K562 (cell line): Measurements from ENCODE around the gene NECTIN2. TPM values are rescaled to one million over a fixed set of nuclear protein-coding genes. Genes with fewer than 3 reads are reported as not detected.
A peak's percentile ranks its signal among the peaks of the same experiment; 100 is the strongest.

Experiments
- ATAC-seq: fragments of 200-7000 bp; cut with Tn5 transposase; 3 replicates; pipeline ENCODE4 v1.9.1; 2020; ENCODE audit warnings: moderate library complexity
- BruUV-seq: library from RNA; stranded (reverse); fragments of 400-500 nt; replicated peaks from 2 replicates; lab custom pipeline; 2021; lab: Mats Ljungman, UMichigan
- CTCF ChIA-PET: fragments of 300-600 bp; formaldehyde crosslinking; extraction: SDS; loops from one replicate; lab custom pipeline; 2021; ENCODE audit warnings: low intra/inter-chr PET ratio; lab: Yijun Ruan, JAX
- POLR2A ChIA-PET: fragments of 300-600, 350-650 bp; sonication (Branson Sonifier 250); formaldehyde crosslinking; extraction: SDS; loops from one replicate; lab custom pipeline; 2021; ENCODE audit warnings: antibody characterized with exemption, inconsistent platforms; lab: Yijun Ruan, JAX
- DNase-seq, 4 experiments: peaks; one replicate each; pipeline versions ENCODE4 v3.0.0 to v3.0.0-alpha.2; 2011 to 2018; ENCODE audit warnings: low spot score in 3 of 4, mixed read lengths in 3 of 4; ENCODE audit errors: extremely low read depth in 1 of 4
- FAIRE-seq: peaks from 2 replicates; lab custom pipeline; 2011; peaks lifted over from hg19 to GRCh38; lab: Jason Lieb, UNC
- H2AFZ ChIP-seq: 2 replicates; pipeline ENCODE4 v1.6.0; 2011; ENCODE audit warnings: low read depth, low read length, control low read depth, inconsistent platforms
- H3K27ac ChIP-seq: fragments of 200-600 bp; 3 replicates; pipeline ENCODE4 v1.8.0; 2011; ENCODE audit warnings: low read depth, mild to moderate bottlenecking, control low read depth, inconsistent platforms, low read length, moderate library complexity, mixed read lengths; ENCODE audit errors: extremely low read depth
- H3K27me3 ChIP-seq, 2 experiments: fragments of 300-600 bp in 1 of 2; 2 replicates in 1 of 2; 3 replicates in 1 of 2; pipeline versions ENCODE4 v1.6.0 to v1.8.0; 2011; ENCODE audit warnings: inconsistent platforms in 2 of 2, low read length in 2 of 2, mild to moderate bottlenecking in 1 of 2, mixed read lengths in 1 of 2, moderate library complexity in 1 of 2; ENCODE audit not compliant: control insufficient read depth in 2 of 2, insufficient read depth in 2 of 2
- H3K36me3 ChIP-seq: fragments of 300-600 bp; 3 replicates; pipeline ENCODE4 v1.8.0; 2011; ENCODE audit warnings: mild to moderate bottlenecking, low read length, inconsistent platforms; ENCODE audit not compliant: control insufficient read depth, insufficient read depth
- H3K4me1 ChIP-seq, 2 experiments: fragments of 200-600 bp in 1 of 2; replicated peaks in 1 of 2; 2 replicates in 1 of 2; 3 replicates in 1 of 2; pipeline versions ENCODE4 v1.5.1 to v1.8.0; 2011; ENCODE audit warnings: inconsistent platforms in 2 of 2, low read length in 2 of 2, mild to moderate bottlenecking in 1 of 2, mixed read lengths in 1 of 2, moderate library complexity in 1 of 2; ENCODE audit not compliant: control insufficient read depth in 2 of 2, insufficient read depth in 2 of 2
- H3K4me2 ChIP-seq: 2 replicates; pipeline ENCODE4 v1.6.1; 2011; ENCODE audit warnings: low read length, control low read depth, inconsistent platforms, mixed read lengths; ENCODE audit not compliant: insufficient read depth
- H3K4me3 ChIP-seq: fragments of 200-600 bp; sonication (generic), shearing (Covaris generic); 2 replicates; pipeline ENCODE4 v1.5.1; 2016; ENCODE audit warnings: control low read depth, inconsistent platforms
- H3K79me2 ChIP-seq: fragments of 200-600 bp; 3 replicates; pipeline ENCODE4 v1.8.0; 2011; ENCODE audit warnings: low read length, inconsistent platforms; ENCODE audit not compliant: control insufficient read depth, insufficient read depth
- H3K9ac ChIP-seq, 2 experiments: 2 replicates each; pipeline versions ENCODE4 v1.6.0 to v1.6.1; 2011; ENCODE audit warnings: low read depth in 2 of 2, low read length in 2 of 2, control low read depth in 1 of 2, inconsistent platforms in 1 of 2, mild to moderate bottlenecking in 1 of 2, mixed read lengths in 1 of 2; ENCODE audit not compliant: insufficient read depth in 1 of 2
- H3K9me1 ChIP-seq: one replicate; pipeline ENCODE4 v1.6.0; 2011; ENCODE audit warnings: inconsistent platforms, mild to moderate bottlenecking, low read length, moderate library complexity; ENCODE audit not compliant: control insufficient read depth, insufficient read depth
- H3K9me3 ChIP-seq: replicated peaks from 2 replicates; pipeline ENCODE4 v1.5.1; 2011; ENCODE audit warnings: low read depth, low read length, inconsistent platforms; ENCODE audit not compliant: control insufficient read depth, insufficient read depth
- H4K20me1 ChIP-seq: replicated peaks from 2 replicates; pipeline ENCODE4 v1.6.1; 2011; ENCODE audit warnings: low read length, inconsistent platforms, mixed read lengths; ENCODE audit not compliant: control insufficient read depth, insufficient read depth
- BCOR ChIP-seq: fragments of 450-650 bp; IDR thresholded peaks from 2 replicates; pipeline ENCODE4 v1.6.1; 2016
- C11orf30 ChIP-seq: fragments of 450-650 bp; IDR thresholded peaks from 2 replicates; pipeline ENCODE4 v1.6.1; 2016; ENCODE audit warnings: low read depth, mild to moderate bottlenecking
- CREB3L1 ChIP-seq: fragments of 450-650 bp; IDR thresholded peaks from 2 replicates; pipeline ENCODE4 v1.6.1; 2014; ENCODE audit warnings: low read depth, mild to moderate bottlenecking, moderate library complexity, borderline replicate concordance
- CTCF ChIP-seq, 3 experiments: IDR thresholded peaks in 2 of 3; conservative IDR thresholded peaks in 1 of 3; 2 replicates each; pipeline ENCODE4 v1.5.1; 2011 to 2012; ENCODE audit warnings: low read length in 3 of 3, mild to moderate bottlenecking in 3 of 3, control low read depth in 2 of 3, improper control_type of control experiment in 1 of 3, inconsistent platforms in 1 of 3, low read depth in 1 of 3, mixed read lengths in 1 of 3, moderate library complexity in 1 of 3; ENCODE audit not compliant: insufficient read depth in 2 of 3
- CTCFL ChIP-seq: IDR thresholded peaks from 2 replicates; pipeline ENCODE4 v1.6.1; 2011; ENCODE audit warnings: borderline replicate concordance, low read depth, mild to moderate bottlenecking, moderate library complexity, low read length; ENCODE audit not compliant: insufficient read depth, poor library complexity, severe bottlenecking
- FOXJ3 ChIP-seq: sonication (generic); formaldehyde crosslinking; IDR thresholded peaks from 2 replicates; pipeline ENCODE4 v1.4.0; 2020; ENCODE audit warnings: mild to moderate bottlenecking, missing genetic modification reagents
- GATA2 ChIP-seq: sonication (generic); formaldehyde crosslinking; IDR thresholded peaks from 2 replicates; pipeline ENCODE4 v1.4.0; 2020; ENCODE audit warnings: mild to moderate bottlenecking, missing genetic modification reagents
- HDAC6 ChIP-seq: IDR thresholded peaks from 2 replicates; pipeline ENCODE4 v1.6.1; 2012; ENCODE audit warnings: low read depth, mild to moderate bottlenecking, control low read depth, inconsistent platforms, low read length, moderate library complexity
- KAT2B ChIP-seq: IDR thresholded peaks from one replicate; pipeline ENCODE4 v1.6.1; 2012; ENCODE audit warnings: low read depth, mild to moderate bottlenecking, control low read depth, inconsistent platforms, low read length, moderate library complexity
- KAT7 ChIP-seq: sonication (generic); formaldehyde crosslinking; IDR thresholded peaks from 2 replicates; pipeline ENCODE4 v1.8.0; 2022; ENCODE audit warnings: missing genetic modification reagents, mild to moderate bottlenecking, borderline replicate concordance
- KDM4B ChIP-seq, 2 experiments: fragments of 450-650 bp in 1 of 2; sonication (generic) in 1 of 2; IDR thresholded peaks; 2 replicates each; pipeline ENCODE4 v1.6.1; 2016 to 2017; ENCODE audit warnings: borderline replicate concordance in 2 of 2, antibody characterized with exemption in 1 of 2, low read depth in 1 of 2, mild to moderate bottlenecking in 1 of 2
- NCOA6 ChIP-seq: fragments of 450-650 bp; IDR thresholded peaks from 2 replicates; pipeline ENCODE4 v1.6.1; 2017; ENCODE audit warnings: mild to moderate bottlenecking
- NFE2 ChIP-seq: IDR thresholded peaks from 2 replicates; pipeline ENCODE4 v1.6.1; 2014; ENCODE audit warnings: antibody characterized with exemption, low read depth
- RBM22 ChIP-seq: fragments of 200-400 bp; formaldehyde crosslinking; IDR thresholded peaks from 2 replicates; pipeline ENCODE4 v1.6.1; 2018; ENCODE audit warnings: low read length, low read depth; ENCODE audit not compliant: poor library complexity, severe bottlenecking
- ZNF3 ChIP-seq: fragments of 250-450 bp; sonication (Bioruptor Pico); IDR thresholded peaks from 2 replicates; pipeline ENCODE4 v1.5.0; 2021; ENCODE audit warnings: mild to moderate bottlenecking, moderate library complexity
- ZNF561 ChIP-seq: fragments of 450-650 bp; formaldehyde crosslinking; conservative IDR thresholded peaks from 2 replicates; pipeline ENCODE4 v1.4.0; 2020; ENCODE audit warnings: mild to moderate bottlenecking, moderate library complexity
- WGBS: fragments of 100-300 bp; shearing (Covaris generic); methylation state at CpG from one replicate; pipeline ENCODE4 v1.1.6; 2016; ENCODE audit warnings: low coverage, mixed read lengths; ENCODE audit not compliant: insufficient coverage; ENCODE audit errors: missing lambda C conversion rate; 5-methylcytosine and 5-hydroxymethylcytosine counted together
- in situ Hi-C: fragments of 300-500 bp; cut with MboI; formaldehyde crosslinking; loops from 4 replicates; pipeline ENCODE4 v1.15.0; 2018; ENCODE audit warnings: inconsistent platforms, mixed read lengths
- intact Hi-C: fragments of 100-400 bp; cut with micrococcal nuclease; formaldehyde crosslinking; loops from 2 replicates; pipeline ENCODE4 v1.14.2; 2022
- polyA plus RNA-seq, 8 experiments: library from polyadenylated mRNA; depleted of rRNA in 4 of 8; stranded (reverse) in 5 of 8; unstranded in 3 of 8; fragments of >200 nt; fragmentation: Nextera tagmentation in 2 of 8; fragmentation: Illumina TruSeq in 1 of 8; extraction: Ambion mirVana in 2 of 8; extraction: Trizol in 1 of 8; gene quantifications; 2 replicates each; pipeline versions ENCODE4 v1.2.1 to v1.2.3, GENCODE V29; 2011 to 2014; ENCODE audit warnings: inconsistent platforms in 1 of 8, missing spikeins in 1 of 8
- total RNA-seq, 7 experiments: library from RNA; depleted of rRNA in 6 of 7; stranded (reverse); fragments of >200 nt in 6 of 7; fragmentation: Illumina TruSeq in 2 of 7; extraction: Trizol in 2 of 7; gene quantifications; 2 replicates each; pipeline versions ENCODE4 v1.2.1 to v1.2.3, GENCODE V29; 2011 to 2021; ENCODE audit warnings: low replicate concordance in 1 of 7

NECTIN2 gene
- total and polyA plus RNA-seq, 9 of the 15 experiments (the other 6 are each of a cell fraction or from before 2014, with no cell fraction given) = 3.9 to 94.9 (median 34.9) TPM

GRCh38 chr19:44807652-44808462 is 38.2 kb upstream of the NECTIN2 start:
- H3K79me2 ChIP-seq = no peaks in the 10 kb centered on the region
- H3K27ac ChIP-seq = no peak overlapping the region
- no TSS peak for BruUV-seq
- H3K4me2 ChIP-seq = no peak overlapping the region; the same call in 1 of the 2 replicates
- under 1% methylated on average over 13 of the region's 14 CpGs for WGBS
- ChIA-PET POLR2A (interaction anchor here (1.0 kb wide), 1 partner anchor 40 kb away, joined by 5 read pairs; no protein-coding TSS in a partner anchor), CTCF (interaction anchor here (0.7 to 1.2 kb wide), 3 partner anchors 37 to 84 kb away, joined by 4 to 6 read pairs (median 5); no protein-coding TSS in a partner anchor)
- peaks cover 10 to 21% of the 10 kb centered on the region in 2 experiments; a peak in 4 of 5 replicates for H3K4me1 ChIP-seq
- intact Hi-C loops (loop anchor here (1.0 kb wide), 1 partner anchor 24 kb away; no protein-coding TSS in a partner anchor), in situ Hi-C loops (no loop called here)
- peak overlapping the region; percentile 66 for H2AFZ ChIP-seq
- H3K4me3 ChIP-seq = no peak overlapping the region
- FAIRE-seq (peak; percentile 77), ATAC-seq (peak; percentile 91), DNase-seq (peak; percentile 74 to 80 (median 78))
- no peaks in the 10 kb centered on the region for H3K9me1 ChIP-seq
- no peaks in the 10 kb centered on the region for H4K20me1 ChIP-seq
- H3K9ac ChIP-seq = peak overlapping the region in 1 of 2 experiments; percentile 75; a peak in 1 of 4 replicates
- H3K36me3 ChIP-seq = no peaks in the 10 kb centered on the region
- peaks cover 14 to 33% of the 10 kb centered on the region in 2 experiments; a peak in 4 of 5 replicates for H3K27me3 ChIP-seq
- H3K9me3 ChIP-seq = no peaks in the 10 kb centered on the region
- TF ChIP-seq ZNF561 (CRISPR knock-in tag) (no peak), BCOR (0 out of 2 replicates have a peak, but pooled peaks have one; percentile 5), ZNF3 (no peak), C11orf30 (no peak), HDAC6 (no peak), FOXJ3 (CRISPR knock-in tag) (no peak), KDM4B (IDR thresholded peaks at IDR 0.05; ENCODE audit: borderline replicate concordance in 2 of 2, low read depth in 1 of 2) (no peak), NCOA6 (no peak), CREB3L1 (no peak), KAT2B (no peak), KAT7 (CRISPR knock-in tag) (no peak), RBM22 (no peak), CTCFL (peak; percentile 5), NFE2 (no peak), CTCF (IDR thresholded peaks at IDR 0.05 in 2 of 3, conservative IDR thresholded peaks at IDR 0.05 in 1 of 3; ENCODE audit: insufficient read depth in 2 of 3, low read depth in 1 of 3, low read length in 3 of 3) (peak; percentile 79 to 91 (median 81)), GATA2 (CRISPR knock-in tag) (no peak)
